Prostate gland (tissue), 2 donors: ENCODE measurements around the gene ADAMTS13. TPM values are rescaled to one million over a fixed set of nuclear protein-coding genes. Genes with fewer than 3 reads are reported as not detected.
"Not testable (repeated sequence)": the region's sequence is repeated elsewhere in the genome, so short reads cannot be mapped to it uniquely, and the experiment has no call there.

ENCODE experiments used
- DNase-seq: peaks from one replicate; pipeline ENCODE4 v3.0.0-alpha.2; 2019; ENCODE audit warnings: low spot score
- H3K27ac ChIP-seq, 2 donors: fragments of 200-600 bp; sonication (generic); 2 replicates each; pipeline ENCODE4 v1.5.1; 2017 to 2019
- H3K27me3 ChIP-seq: fragments of 200-600 bp; sonication (generic); replicated peaks from 2 replicates; pipeline ENCODE4 v1.5.1; 2019; ENCODE audit not compliant: insufficient read depth
- H3K36me3 ChIP-seq, 2 donors: fragments of 200-600 bp; sonication (generic); 1 replicate in 1 of 2; 2 replicates in 1 of 2; pipeline versions ENCODE4 v1.5.1 to v1.8.1; 2017 to 2019
- H3K4me1 ChIP-seq: fragments of 200-600 bp; sonication (generic); replicated peaks from 2 replicates; pipeline ENCODE4 v1.5.1; 2019
- H3K4me3 ChIP-seq, 2 donors: fragments of 200-600 bp; sonication (generic); 2 replicates each; pipeline ENCODE4 v1.5.1; 2017 to 2019
- H3K9me3 ChIP-seq: fragments of 200-600 bp; sonication (generic); 2 replicates; pipeline ENCODE4 v1.5.1; 2017
- POLR2A ChIP-seq: fragments of 450-650 bp; IDR thresholded peaks from one replicate; pipeline ENCODE4 v1.6.1; 2016; ENCODE audit warnings: antibody characterized with exemption, mild to moderate bottlenecking
- POLR2AphosphoS5 ChIP-seq: sonication (generic); formaldehyde crosslinking; IDR thresholded peaks from one replicate; pipeline ENCODE4 v1.6.1; 2017; ENCODE audit warnings: antibody characterized with exemption
- WGBS: methylation state at CpG from one replicate; pipeline ENCODE4 v1.1.5; 2018; 5-methylcytosine and 5-hydroxymethylcytosine counted together
- intact Hi-C: fragments of 100-400 bp; cut with DNase I; formaldehyde crosslinking; loops from one replicate; pipeline ENCODE4 v1.14.2; 2022
- total RNA-seq, 2 donors: library from RNA; depleted of rRNA; stranded (reverse); fragments of >200 nt; gene quantifications; one replicate each; pipeline ENCODE4 v1.1.0, GENCODE V29; 2016
- TF ChIP-seq, protein P1 (sequence below), 4 experiments: fragments of 200-600 bp in 2 of 4; fragments of 450-650 bp in 2 of 4; sonication (generic) in 2 of 4; IDR thresholded peaks; 1 replicate in 3 of 4; 2 replicates in 1 of 4; pipeline ENCODE4 v1.5.1; 2016 to 2019; ENCODE audit warnings: antibody characterized with exemption in 4 of 4, mild to moderate bottlenecking in 2 of 4, moderate library complexity in 2 of 4

Gene ADAMTS13
- total RNA-seq, 2 donors from 2014 or later: 2.8 to 8.1 TPM

DNA sequence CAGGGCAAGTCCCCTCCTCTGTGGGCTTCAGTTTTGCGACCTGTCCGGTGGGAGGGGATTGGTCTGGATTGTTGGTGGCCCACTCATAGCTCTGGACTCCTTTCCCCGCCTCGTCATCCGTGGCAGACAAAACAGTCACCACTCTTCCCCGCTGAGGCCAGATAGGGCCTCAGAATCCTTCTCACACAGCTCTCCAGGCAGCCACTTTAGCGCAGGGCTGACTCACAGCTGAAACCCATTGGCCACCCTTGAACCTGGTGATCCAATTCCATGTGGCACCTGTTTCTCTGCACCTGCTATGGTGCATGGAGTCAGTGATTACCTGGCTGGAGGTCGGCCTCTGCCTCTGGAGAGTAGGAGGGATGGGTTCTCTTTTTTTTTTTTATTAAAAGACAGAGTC is 21.8 kb downstream of the ADAMTS13 start:
- DNase-seq: no peak
- Histone ChIP-seq H3K27me3 (no peaks in the 10 kb centered on the region), H3K4me3 (no peak overlapping the region), H3K9me3 (no peaks in the 10 kb centered on the region), H3K4me1 (no peaks in the 10 kb centered on the region), H3K27ac (no peak overlapping the region), H3K36me3 (no peaks in the 10 kb centered on the region)
- TF ChIP-seq, protein P1, sequence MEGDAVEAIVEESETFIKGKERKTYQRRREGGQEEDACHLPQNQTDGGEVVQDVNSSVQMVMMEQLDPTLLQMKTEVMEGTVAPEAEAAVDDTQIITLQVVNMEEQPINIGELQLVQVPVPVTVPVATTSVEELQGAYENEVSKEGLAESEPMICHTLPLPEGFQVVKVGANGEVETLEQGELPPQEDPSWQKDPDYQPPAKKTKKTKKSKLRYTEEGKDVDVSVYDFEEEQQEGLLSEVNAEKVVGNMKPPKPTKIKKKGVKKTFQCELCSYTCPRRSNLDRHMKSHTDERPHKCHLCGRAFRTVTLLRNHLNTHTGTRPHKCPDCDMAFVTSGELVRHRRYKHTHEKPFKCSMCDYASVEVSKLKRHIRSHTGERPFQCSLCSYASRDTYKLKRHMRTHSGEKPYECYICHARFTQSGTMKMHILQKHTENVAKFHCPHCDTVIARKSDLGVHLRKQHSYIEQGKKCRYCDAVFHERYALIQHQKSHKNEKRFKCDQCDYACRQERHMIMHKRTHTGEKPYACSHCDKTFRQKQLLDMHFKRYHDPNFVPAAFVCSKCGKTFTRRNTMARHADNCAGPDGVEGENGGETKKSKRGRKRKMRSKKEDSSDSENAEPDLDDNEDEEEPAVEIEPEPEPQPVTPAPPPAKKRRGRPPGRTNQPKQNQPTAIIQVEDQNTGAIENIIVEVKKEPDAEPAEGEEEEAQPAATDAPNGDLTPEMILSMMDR (IDR thresholded peaks at IDR 0.05): no peak
- TF ChIP-seq POLR2A (no peak), POLR2AphosphoS5 (no peak)
- intact Hi-C loops: no loop called here
- 79% methylated on average over 8 of the region's 8 CpGs for WGBS

DNA sequence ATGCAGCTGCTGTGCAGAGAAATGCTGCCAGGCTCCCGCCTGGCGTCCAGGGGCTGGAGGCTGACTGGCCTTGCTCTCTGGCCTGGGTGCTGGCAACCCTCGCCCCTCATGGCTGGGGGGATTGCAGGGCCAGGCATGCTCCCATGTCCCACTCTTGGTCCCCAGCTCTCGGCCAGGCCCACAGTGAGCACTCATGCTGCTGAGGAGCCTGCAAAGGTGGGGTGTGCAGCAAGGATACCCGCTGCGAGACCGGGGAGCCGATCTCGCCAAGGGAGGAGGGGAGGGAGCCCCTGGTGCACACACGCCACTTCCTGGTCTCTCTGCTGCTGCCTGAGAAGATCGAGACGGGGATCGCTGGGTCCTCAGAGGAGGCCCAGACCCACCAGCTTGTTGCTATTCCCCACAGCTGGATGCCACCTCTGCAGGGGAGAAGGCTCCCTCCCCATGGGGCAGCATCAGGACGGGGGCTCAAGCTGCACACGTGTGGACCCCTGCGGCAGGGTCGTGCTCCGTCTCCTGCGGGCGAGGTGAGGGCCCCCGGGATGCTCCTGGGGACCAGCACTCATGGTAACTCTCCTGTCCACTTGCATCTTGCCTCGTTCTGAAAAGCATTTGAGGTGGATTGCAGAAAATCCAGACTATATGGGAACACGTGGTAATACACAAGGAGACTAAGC is 23.3 kb downstream of the ADAMTS13 start:
- no peaks in the 10 kb centered on the region for H3K27me3 ChIP-seq
- no peak for TF ChIP-seq POLR2AphosphoS5
- TF ChIP-seq, protein P1 (IDR thresholded peaks at IDR 0.05): no peak
- no peak for TF ChIP-seq POLR2A
- WGBS: 83% methylated on average over 21 of the region's 23 CpGs
- H3K4me1 ChIP-seq: no peaks in the 10 kb centered on the region
- H3K36me3 ChIP-seq: no peaks in the 10 kb centered on the region
- H3K27ac ChIP-seq: no peak overlapping the region
- H3K9me3 ChIP-seq: no peaks in the 10 kb centered on the region
- DNase-seq: no peak
- H3K4me3 ChIP-seq: no peak overlapping the region
- intact Hi-C loops: no loop called here

DNA sequence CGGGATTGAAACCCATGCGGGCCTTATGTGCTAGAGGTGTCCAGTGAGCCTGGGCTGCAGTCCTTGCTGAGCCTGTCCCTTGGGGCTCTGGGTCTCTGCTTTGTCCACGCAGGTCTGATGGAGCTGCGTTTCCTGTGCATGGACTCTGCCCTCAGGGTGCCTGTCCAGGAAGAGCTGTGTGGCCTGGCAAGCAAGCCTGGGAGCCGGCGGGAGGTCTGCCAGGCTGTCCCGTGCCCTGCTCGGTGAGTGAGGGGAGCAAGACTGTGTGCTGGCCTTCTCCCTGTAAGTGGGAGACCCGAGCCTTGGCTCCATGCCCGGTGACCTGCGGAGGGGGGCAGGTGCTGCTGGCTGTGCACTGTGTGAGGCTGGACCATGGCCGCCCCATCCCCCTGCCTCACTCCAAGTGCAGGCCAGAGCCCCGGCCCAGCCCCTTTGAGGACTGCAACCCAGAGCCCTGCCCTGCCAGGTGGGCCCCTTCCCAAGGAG is 26.4 kb downstream of the ADAMTS13 start:
- no peak for DNase-seq
- H3K27me3 ChIP-seq: no peaks in the 10 kb centered on the region
- no peaks in the 10 kb centered on the region for H3K9me3 ChIP-seq
- H3K4me1 ChIP-seq: no peaks in the 10 kb centered on the region
- no peak for TF ChIP-seq POLR2AphosphoS5
- TF ChIP-seq POLR2A: no peak
- TF ChIP-seq, protein P1 (IDR thresholded peaks at IDR 0.05): no peak
- 67% methylated on average over 13 of the region's 13 CpGs for WGBS
- intact Hi-C loops: no loop called here
- no peaks in the 10 kb centered on the region for H3K36me3 ChIP-seq
- H3K4me3 ChIP-seq: no peak overlapping the region
- H3K27ac ChIP-seq: no peak overlapping the region

DNA sequence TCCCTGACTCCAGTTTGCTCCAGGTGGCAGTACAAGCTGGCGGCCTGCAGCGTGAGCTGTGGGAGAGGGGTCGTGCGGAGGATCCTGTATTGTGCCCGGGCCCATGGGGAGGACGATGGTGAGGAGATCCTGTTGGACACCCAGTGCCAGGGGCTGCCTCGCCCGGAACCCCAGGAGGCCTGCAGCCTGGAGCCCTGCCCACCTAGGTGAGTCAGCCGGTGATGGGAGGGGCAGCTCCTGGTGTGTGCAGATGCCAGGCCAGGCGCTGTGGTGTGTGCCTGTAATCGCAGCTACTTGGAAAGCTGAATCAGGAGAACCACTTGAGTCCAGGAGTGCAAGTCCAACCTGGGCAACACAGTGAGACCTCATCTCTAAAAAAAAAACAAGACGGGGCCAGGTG is 27.6 kb downstream of the ADAMTS13 start:
- DNase-seq: peak; percentile 47
- TF ChIP-seq POLR2AphosphoS5: no peak
- TF ChIP-seq, protein P1 (IDR thresholded peaks at IDR 0.05): no peak
- no peak for TF ChIP-seq POLR2A
- WGBS: 72% methylated on average over 12 of the region's 12 CpGs
- Histone ChIP-seq H3K9me3 (no peaks in the 10 kb centered on the region), H3K36me3 (no peaks in the 10 kb centered on the region), H3K27me3 (no peaks in the 10 kb centered on the region), H3K4me1 (no peaks in the 10 kb centered on the region), H3K4me3 (no peak overlapping the region), H3K27ac (no peak overlapping the region)
- intact Hi-C loops: no loop called here

DNA sequence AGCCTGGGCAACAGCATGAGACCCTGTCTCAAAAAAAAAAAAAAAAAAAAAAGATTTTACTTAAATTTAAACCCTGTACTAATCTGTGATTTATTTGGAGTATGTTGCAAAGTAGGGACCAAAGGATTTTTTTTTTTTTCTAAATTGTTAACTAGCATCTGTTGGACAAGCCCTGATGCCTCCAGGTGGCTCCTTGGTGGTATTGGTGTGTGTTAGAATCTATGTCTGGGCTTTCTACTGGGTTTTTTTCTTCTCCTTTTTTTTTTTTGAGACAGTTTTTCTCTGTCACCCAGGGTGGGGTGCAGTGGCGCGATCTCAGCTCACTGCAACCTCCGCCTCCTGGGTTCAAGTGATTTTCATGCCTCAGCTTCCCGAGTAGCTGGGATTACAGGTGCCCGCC is 29.7 kb downstream of the ADAMTS13 start:
- H3K27ac ChIP-seq, DNase-seq, H3K36me3 ChIP-seq, H3K27me3 ChIP-seq, H3K4me1 ChIP-seq, H3K4me3 ChIP-seq, intact Hi-C loops, H3K9me3 ChIP-seq: not testable (repeated sequence)
- 96% methylated on average over 5 of the region's 5 CpGs for WGBS
